ENCODE results near the gene TLE4. TPM values are rescaled to one million over a fixed set of nuclear protein-coding genes. Genes with fewer than 3 reads are reported as not detected.
A peak's percentile ranks its signal among the peaks of the same experiment; 100 is the strongest.

The TLE4 gene
- total RNA-seq: 10 to 100 TPM; 26.1 to 85.0 (median 43.0) TPM

DNA sequence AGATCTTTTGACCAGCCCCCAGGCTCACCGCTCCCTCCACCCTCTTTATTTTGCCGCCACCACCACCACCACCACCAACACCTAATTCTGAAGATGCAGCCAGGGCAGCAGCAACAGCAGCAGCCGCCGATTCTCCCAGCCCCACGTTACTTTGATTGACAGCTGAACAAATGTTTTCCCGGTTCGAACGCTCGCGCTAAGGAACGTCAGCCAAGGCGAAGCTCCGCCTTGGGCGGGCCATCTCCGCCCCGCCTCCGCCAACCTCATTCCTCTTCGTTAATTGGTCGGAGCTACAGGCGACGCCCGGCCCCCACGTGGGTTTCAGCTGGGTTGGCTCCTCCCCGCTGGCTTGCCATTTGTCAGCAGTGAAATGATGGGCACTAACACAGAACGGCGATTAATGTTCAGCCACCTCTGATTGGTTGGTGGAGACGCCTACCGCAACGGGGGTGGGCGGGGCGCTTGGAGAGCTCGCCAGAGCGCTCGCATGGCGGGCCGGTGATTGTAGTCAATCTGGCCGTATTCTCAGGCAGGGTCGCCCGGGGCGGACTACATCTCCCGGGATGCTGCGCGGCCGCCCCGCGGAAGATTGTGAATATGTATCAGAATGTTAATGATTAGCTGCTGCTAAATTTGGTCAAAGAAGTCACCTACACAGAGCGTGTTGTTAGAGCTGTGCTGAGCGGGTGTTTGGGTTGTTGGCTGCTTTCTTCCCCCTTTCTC lies at the start of gene TLE4:
TSS of gene TLE4 (plus strand) at position 657 of the 723 bp plus-strand sequence. CDS start 826 bp downstream, outside the sequence.
- Histone ChIP-seq H3K9me3 (no peaks in the 10 kb centered on the region), H3K27me3 (no peaks in the 10 kb centered on the region), H3K27ac (peak within 1 kb of the TSS; percentile 85 to 96 (median 92)), H3K4me3 (peak within 1 kb of the TSS; percentile 83 to 95 (median 92)), H3K4me1 (peaks cover 0 to 20% (median 8%) of the 10 kb centered on the region in 4 donors), H3K36me3 (no peaks in the 10 kb centered on the region)
- peak; percentile 99 to 100 (median 100) for DNase-seq
- TF ChIP-seq, protein P1, sequence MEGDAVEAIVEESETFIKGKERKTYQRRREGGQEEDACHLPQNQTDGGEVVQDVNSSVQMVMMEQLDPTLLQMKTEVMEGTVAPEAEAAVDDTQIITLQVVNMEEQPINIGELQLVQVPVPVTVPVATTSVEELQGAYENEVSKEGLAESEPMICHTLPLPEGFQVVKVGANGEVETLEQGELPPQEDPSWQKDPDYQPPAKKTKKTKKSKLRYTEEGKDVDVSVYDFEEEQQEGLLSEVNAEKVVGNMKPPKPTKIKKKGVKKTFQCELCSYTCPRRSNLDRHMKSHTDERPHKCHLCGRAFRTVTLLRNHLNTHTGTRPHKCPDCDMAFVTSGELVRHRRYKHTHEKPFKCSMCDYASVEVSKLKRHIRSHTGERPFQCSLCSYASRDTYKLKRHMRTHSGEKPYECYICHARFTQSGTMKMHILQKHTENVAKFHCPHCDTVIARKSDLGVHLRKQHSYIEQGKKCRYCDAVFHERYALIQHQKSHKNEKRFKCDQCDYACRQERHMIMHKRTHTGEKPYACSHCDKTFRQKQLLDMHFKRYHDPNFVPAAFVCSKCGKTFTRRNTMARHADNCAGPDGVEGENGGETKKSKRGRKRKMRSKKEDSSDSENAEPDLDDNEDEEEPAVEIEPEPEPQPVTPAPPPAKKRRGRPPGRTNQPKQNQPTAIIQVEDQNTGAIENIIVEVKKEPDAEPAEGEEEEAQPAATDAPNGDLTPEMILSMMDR (IDR thresholded peaks at IDR 0.05): no peak
- TF ChIP-seq POLR2A (IDR thresholded peaks at IDR 0.05): peak; percentile 93 to 99

DNA sequence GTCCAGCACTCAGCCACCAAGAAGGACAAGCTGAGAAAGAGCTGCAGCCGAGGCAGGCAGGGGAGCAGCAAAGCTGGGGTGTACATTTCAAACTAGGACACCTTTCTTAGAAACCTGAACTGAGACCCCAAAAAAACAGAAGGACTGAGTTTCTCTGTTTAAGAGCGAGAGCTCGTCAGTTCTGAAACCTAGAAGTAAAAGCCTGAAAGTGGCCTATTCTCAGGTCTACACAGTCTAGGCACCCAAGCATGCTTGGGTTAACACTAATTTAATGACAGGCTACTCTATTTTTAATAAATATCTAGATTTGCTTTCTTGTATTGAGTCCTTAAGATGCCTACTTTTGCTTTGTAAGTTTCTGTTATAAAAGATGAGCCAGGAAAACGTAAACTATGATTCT lies 49.0 kb upstream of the TLE4 start:
- H3K4me1 ChIP-seq: no peaks in the 10 kb centered on the region
- H3K36me3 ChIP-seq: no peaks in the 10 kb centered on the region
- H3K4me3 ChIP-seq: no peak overlapping the region
- H3K9me3 ChIP-seq: no peaks in the 10 kb centered on the region
- no peak for DNase-seq
- TF ChIP-seq, protein P1 (IDR thresholded peaks at IDR 0.05): no peak
- no peak for TF ChIP-seq POLR2A (IDR thresholded peaks at IDR 0.05)
- H3K27me3 ChIP-seq: no peaks in the 10 kb centered on the region
- H3K27ac ChIP-seq: no peak overlapping the region

DNA sequence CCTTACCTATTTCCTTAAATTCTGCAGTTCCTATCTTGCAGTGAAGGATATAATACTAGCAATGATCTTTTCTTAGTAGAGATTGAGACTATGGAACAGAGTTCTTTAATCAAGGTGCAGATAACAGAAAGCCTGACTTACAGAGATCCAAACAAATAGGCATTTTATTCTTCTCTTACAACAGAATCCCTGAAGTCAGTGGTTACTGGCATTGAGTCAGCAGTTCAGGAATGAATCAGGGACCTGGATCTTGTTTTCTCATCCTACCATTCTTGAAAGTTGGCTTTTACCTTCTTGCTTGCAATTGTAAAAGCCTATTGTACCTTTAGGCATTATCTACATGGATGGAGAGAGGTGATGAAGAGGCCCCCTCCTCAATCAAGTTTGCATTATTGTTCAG lies 47.5 kb upstream of the TLE4 start:
- Histone ChIP-seq H3K36me3 (no peaks in the 10 kb centered on the region), H3K27ac (no peak overlapping the region), H3K4me1 (no peaks in the 10 kb centered on the region), H3K27me3 (no peaks in the 10 kb centered on the region), H3K9me3 (no peaks in the 10 kb centered on the region), H3K4me3 (no peak overlapping the region)
- TF ChIP-seq, protein P1 (IDR thresholded peaks at IDR 0.05): no peak
- TF ChIP-seq POLR2A (IDR thresholded peaks at IDR 0.05): no peak
- no peak for DNase-seq

DNA sequence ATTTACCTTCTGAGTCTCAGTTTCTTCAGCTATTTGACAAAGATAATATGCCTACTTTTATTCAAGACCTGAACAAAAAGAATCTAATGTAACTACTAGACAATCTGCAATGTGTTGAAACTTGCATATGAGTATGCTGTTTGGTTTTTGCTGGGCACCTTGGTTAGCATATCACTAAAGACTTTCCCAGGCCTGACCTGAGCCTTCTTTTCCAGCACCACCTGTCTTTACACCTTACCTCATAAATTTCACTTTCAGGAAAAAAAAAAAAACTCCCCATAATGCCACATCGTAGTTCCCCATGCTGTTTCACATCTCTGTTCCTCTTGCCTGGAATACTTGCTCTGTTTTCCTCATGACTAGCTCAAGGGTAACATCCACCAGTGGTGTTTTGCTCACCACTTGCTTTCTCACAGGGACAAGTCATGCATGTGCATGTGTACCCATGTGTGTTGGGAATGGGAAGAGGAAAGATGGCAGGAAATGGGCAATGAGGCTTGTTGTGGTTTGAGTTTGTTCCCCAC lies 45.6 kb upstream of the TLE4 start:
- DNase-seq: no peak
- H3K27me3 ChIP-seq: no peaks in the 10 kb centered on the region
- TF ChIP-seq, protein P1 (IDR thresholded peaks at IDR 0.05): no peak
- no peak for TF ChIP-seq POLR2A (IDR thresholded peaks at IDR 0.05)
- no peaks in the 10 kb centered on the region for H3K4me1 ChIP-seq
- no peak overlapping the region for H3K4me3 ChIP-seq
- H3K27ac ChIP-seq: no peak overlapping the region
- H3K36me3 ChIP-seq: no peaks in the 10 kb centered on the region
- H3K9me3 ChIP-seq: no peaks in the 10 kb centered on the region

DNA sequence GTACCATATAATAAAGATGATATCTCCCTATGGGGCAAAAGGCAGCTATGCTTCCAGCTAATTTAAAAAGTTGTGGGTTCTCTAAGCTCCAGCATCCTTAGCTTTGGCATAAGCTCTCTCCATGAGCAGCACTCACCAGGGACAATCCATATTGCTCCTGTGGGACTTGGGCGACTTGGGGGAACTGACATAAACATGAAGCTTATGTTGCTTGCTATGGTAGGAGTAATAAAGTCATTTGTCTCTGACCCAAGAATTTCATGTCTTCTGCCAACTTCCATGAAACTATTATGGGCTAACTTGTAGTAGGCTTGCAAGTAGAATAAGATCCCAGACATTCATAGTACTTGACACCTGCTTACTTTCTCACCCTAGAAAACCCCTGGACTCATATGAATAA lies 36.2 kb upstream of the TLE4 start:
- no peak for DNase-seq
- TF ChIP-seq POLR2A (IDR thresholded peaks at IDR 0.05): no peak
- TF ChIP-seq, protein P1 (IDR thresholded peaks at IDR 0.05): no peak
- no peak overlapping the region for H3K27ac ChIP-seq

More for the DNA sequence above, 36.2 kb upstream of the TLE4 start:
- no peak overlapping the region for H3K4me3 ChIP-seq
- no peaks in the 10 kb centered on the region for H3K9me3 ChIP-seq
- no peaks in the 10 kb centered on the region for H3K36me3 ChIP-seq
- no peaks in the 10 kb centered on the region for H3K4me1 ChIP-seq
- no peaks in the 10 kb centered on the region for H3K27me3 ChIP-seq

Data from Peyer's patch (tissue), 4 donors.